Smooth muscle cell (in vitro differentiated cells): Measurements from ENCODE around the gene ALG9. TPM values are rescaled to one million over a fixed set of nuclear protein-coding genes. Genes with fewer than 3 reads are reported as not detected.
A peak's percentile ranks its signal among the peaks of the same experiment; 100 is the strongest.

Experiments used
- DNase-seq: peaks from one replicate; lab custom pipeline; 2025; ENCODE audit not compliant: unreplicated experiment; lab: John Stamatoyannopoulos, UW
- H2AFZ ChIP-seq: fragments of 200-600 bp; sonication (generic); 2 replicates; pipeline ENCODE4 v1.6.0; 2016; ENCODE audit warnings: antibody characterized with exemption, low read depth, mild to moderate bottlenecking
- H3F3A ChIP-seq: fragments of 200-600 bp; sonication (generic); 2 replicates; pipeline ENCODE4 v1.6.0; 2017; ENCODE audit warnings: antibody characterized with exemption, low read depth
- H3K27ac ChIP-seq: fragments of 200-600 bp; sonication (generic); 2 replicates; pipeline ENCODE4 v1.5.1; 2016; ENCODE audit warnings: low read depth, mild to moderate bottlenecking
- H3K27me3 ChIP-seq: fragments of 200-600 bp; sonication (generic); 2 replicates; pipeline ENCODE4 v1.6.1; 2016; ENCODE audit warnings: low read depth, mild to moderate bottlenecking
- H3K36me3 ChIP-seq: fragments of 200-600 bp; sonication (generic); 2 replicates; pipeline ENCODE4 v1.5.1; 2016; ENCODE audit warnings: low read depth
- H3K4me1 ChIP-seq: fragments of 200-600 bp; sonication (generic); 2 replicates; pipeline ENCODE4 v1.5.1; 2016; ENCODE audit warnings: low read depth
- H3K4me2 ChIP-seq: fragments of 200-600 bp; sonication (generic); 2 replicates; pipeline ENCODE4 v1.6.0; 2016; ENCODE audit warnings: mild to moderate bottlenecking
- H3K4me3 ChIP-seq: fragments of 200-600 bp; sonication (generic); 2 replicates; pipeline ENCODE4 v1.5.1; 2016; ENCODE audit warnings: mild to moderate bottlenecking
- H3K79me2 ChIP-seq: fragments of 200-600 bp; sonication (generic); 2 replicates; pipeline ENCODE4 v1.6.0; 2016; ENCODE audit warnings: low read depth, mild to moderate bottlenecking
- H3K9ac ChIP-seq: fragments of 200-600 bp; sonication (generic); 2 replicates; pipeline ENCODE4 v1.6.0; 2016; ENCODE audit warnings: low read depth
- H3K9me3 ChIP-seq: fragments of 200-600 bp; sonication (generic); replicated peaks from 2 replicates; pipeline ENCODE4 v1.5.1; 2016; ENCODE audit warnings: low read depth
- H4K20me1 ChIP-seq: fragments of 200-600 bp; sonication (generic); 2 replicates; pipeline ENCODE4 v1.6.0; 2016; ENCODE audit warnings: low read depth
- CTCF ChIP-seq: fragments of 200-600 bp; sonication (generic); IDR thresholded peaks from 2 replicates; pipeline ENCODE4 v1.5.1; 2017; ENCODE audit warnings: borderline replicate concordance, mild to moderate bottlenecking, antibody characterized with exemption; ENCODE audit not compliant: insufficient read depth, poor library complexity, severe bottlenecking
- WGBS: methylation state at CpG from one replicate; pipeline ENCODE4 v1.1.7; 2016; ENCODE audit warnings: low lambda C conversion rate; 5-methylcytosine and 5-hydroxymethylcytosine counted together
- polyA plus RNA-seq: library from polyadenylated mRNA; unstranded; fragments of >200 nt; fragmentation: Nextera tagmentation; extraction: Ambion mirVana; gene quantifications from 2 replicates; pipeline ENCODE4 v1.2.1, GENCODE V29; 2016
- small RNA-seq: library from RNA; depleted of rRNA; stranded (forward); fragments of <200 nt; gene quantifications from one replicate; pipeline ENCODE3, GENCODE V24; 2014
- total RNA-seq: library from RNA; depleted of rRNA; stranded (reverse); fragments of >200 nt; gene quantifications from 2 replicates; pipeline ENCODE4 v1.2.3, GENCODE V29; 2014

Gene ALG9
- total and polyA plus RNA-seq, 2 experiments from 2014 or later: 70.5 to 116 TPM

- no peak overlapping the region for H3K4me3 ChIP-seq
- peak overlapping the region; percentile 43 for H3K4me2 ChIP-seq
- no peaks in the 10 kb centered on the region for H3K9me3 ChIP-seq
- peaks cover 4% of the 10 kb centered on the region for H3F3A ChIP-seq
- H3K27ac ChIP-seq: peak overlapping the region; percentile 95
- peaks cover 8% of the 10 kb centered on the region for H3K36me3 ChIP-seq
- DNase-seq: no peak
- H3K4me1 ChIP-seq: peaks cover 13% of the 10 kb centered on the region
- H2AFZ ChIP-seq: no peak overlapping the region
- no peaks in the 10 kb centered on the region for H4K20me1 ChIP-seq
- peak overlapping the region; percentile 86 for H3K9ac ChIP-seq
- H3K27me3 ChIP-seq: no peaks in the 10 kb centered on the region
- no peaks in the 10 kb centered on the region for H3K79me2 ChIP-seq
- 92% methylated on average over 15 of the region's 15 CpGs for WGBS
- TF ChIP-seq CTCF: no peak
Observed at GRCh38 chr11:111736621-111737443, 134.5 kb downstream of the ALG9 start.

Small RNA genes within 50 kb of the gene (small RNA-seq; reads per million reads assigned to genes)
- 0.08 reads per million for gene GNG5P3
- 4.4 reads per million, percentile 60 among the genes with 10 or more reads in this experiment for gene RPL37AP8

Other genes starting within 250 kb of the ALG9 start
- 29.5 and 40.2 TPM in 2 replicates for gene PPP2R1B, start 105.2 kb downstream of the ALG9 start, total RNA-seq
- gene PPP2R1B, start 105.2 kb downstream of the ALG9 start, polyA plus RNA-seq: 13.1 and 21.9 TPM in 2 replicates
- 2.1 and 2.3 TPM in 2 replicates for gene FDXACB1, start 7.6 kb upstream of the ALG9 start, total RNA-seq
- gene FDXACB1, start 7.6 kb upstream of the ALG9 start, polyA plus RNA-seq: 1.3 and 2.1 TPM in 2 replicates
- 2.7 and 10.5 TPM in 2 replicates for gene CFAP68, start 8.0 kb upstream of the ALG9 start, total RNA-seq
- 17.6 and 19.2 TPM in 2 replicates for gene CFAP68, start 8.0 kb upstream of the ALG9 start, polyA plus RNA-seq
- gene CRYAB, start 40.2 kb upstream of the ALG9 start, total RNA-seq: 26.6 and 47.4 TPM in 2 replicates
- gene CRYAB, start 40.2 kb upstream of the ALG9 start, polyA plus RNA-seq: 97.4 and 125 TPM in 2 replicates
- gene HSPB2, start 41.2 kb upstream of the ALG9 start, total RNA-seq: not detected in 2 replicates
- gene HSPB2, start 41.2 kb upstream of the ALG9 start, polyA plus RNA-seq: 0.18 and 0.87 TPM in 2 replicates
- 0.90 and 3.0 TPM in 2 replicates for gene C11orf52, start 47.3 kb upstream of the ALG9 start, total RNA-seq
- gene C11orf52, start 47.3 kb upstream of the ALG9 start, polyA plus RNA-seq: 0.64 and 1.2 TPM in 2 replicates
- 19.7 and 24.8 TPM in 2 replicates for gene DIXDC1, start 65.8 kb upstream of the ALG9 start, total RNA-seq
- gene DIXDC1, start 65.8 kb upstream of the ALG9 start, polyA plus RNA-seq: 11.9 and 12.4 TPM in 2 replicates
- gene DLAT, start 153.8 kb upstream of the ALG9 start, total RNA-seq: 23.6 and 39.5 TPM in 2 replicates
- 19.2 and 23.8 TPM in 2 replicates for gene DLAT, start 153.8 kb upstream of the ALG9 start, polyA plus RNA-seq
- gene PIH1D2, start 202.4 kb upstream of the ALG9 start, total RNA-seq: 0.18 and 1.7 TPM in 2 replicates
- 0.82 and 1.0 TPM in 2 replicates for gene PIH1D2, start 202.4 kb upstream of the ALG9 start, polyA plus RNA-seq
- gene NKAPD1, start 202.7 kb upstream of the ALG9 start, total RNA-seq: 19.9 and 22.0 TPM in 2 replicates
- gene NKAPD1, start 202.7 kb upstream of the ALG9 start, polyA plus RNA-seq: 9.2 and 16.2 TPM in 2 replicates
- 31.9 and 55.7 TPM in 2 replicates for gene TIMM8B, start 215.2 kb upstream of the ALG9 start, total RNA-seq
- gene TIMM8B, start 215.2 kb upstream of the ALG9 start, polyA plus RNA-seq: 79.8 and 87.5 TPM in 2 replicates
- gene SDHD, start 215.3 kb upstream of the ALG9 start, total RNA-seq: 91.6 and 120 TPM in 2 replicates
- gene SDHD, start 215.3 kb upstream of the ALG9 start, polyA plus RNA-seq: 95.9 and 103 TPM in 2 replicates